Fibroblast of upper back skin (primary cell): Measurements from ENCODE around the gene EIF4A3.

ENCODE experiments used
- DNase-seq: peaks from one replicate; pipeline ENCODE4 v3.0.0-alpha.2; 2013

EIF4A3 gene

DNA sequence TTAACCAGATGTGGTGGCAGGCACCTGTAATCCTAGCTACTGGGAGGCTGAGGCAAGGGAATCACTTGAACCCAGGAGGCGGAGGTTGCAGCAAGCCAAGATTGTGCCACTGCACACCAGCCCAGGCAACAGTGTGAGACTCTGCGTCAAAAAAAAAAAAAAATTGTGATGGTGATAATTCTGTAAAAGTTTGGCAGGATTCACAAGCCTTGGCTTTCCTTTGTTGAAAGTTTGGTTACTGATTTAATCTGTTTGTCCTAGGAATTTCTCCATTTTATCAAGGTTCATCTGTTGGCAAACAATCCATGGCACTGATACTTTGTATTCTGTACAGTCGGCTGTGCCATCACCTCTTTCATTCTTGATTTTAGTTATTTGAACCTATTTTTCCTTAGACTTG, 15.9 kb downstream of the EIF4A3 start:
- no peak for DNase-seq

DNA sequence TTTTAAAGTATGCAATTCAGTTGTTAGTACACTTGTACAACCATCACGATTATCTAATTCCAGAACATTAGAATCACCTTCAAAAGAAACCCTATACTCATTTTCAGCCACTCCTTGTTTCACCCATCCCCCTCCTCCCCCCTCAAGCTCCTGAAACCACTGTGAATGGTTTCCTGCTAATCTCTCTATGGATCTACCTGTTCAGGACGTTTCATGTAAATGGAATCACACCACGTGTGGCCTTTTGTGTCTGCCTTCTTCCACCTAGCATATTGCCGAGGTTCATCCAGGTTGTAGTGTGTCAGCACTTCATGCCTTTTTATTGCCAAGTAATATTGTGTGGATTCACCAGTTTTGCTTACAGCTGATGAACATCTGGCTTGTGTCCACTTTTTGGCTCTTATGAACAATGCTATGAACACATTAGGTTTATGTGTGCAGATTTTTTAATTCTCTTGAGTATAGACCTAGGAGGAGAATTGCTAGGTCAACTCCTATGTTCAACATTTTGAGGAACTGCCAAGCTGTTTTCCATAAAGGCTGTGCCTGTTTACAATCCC, 17.8 kb downstream of the EIF4A3 start:
- DNase-seq = no peak

DNA sequence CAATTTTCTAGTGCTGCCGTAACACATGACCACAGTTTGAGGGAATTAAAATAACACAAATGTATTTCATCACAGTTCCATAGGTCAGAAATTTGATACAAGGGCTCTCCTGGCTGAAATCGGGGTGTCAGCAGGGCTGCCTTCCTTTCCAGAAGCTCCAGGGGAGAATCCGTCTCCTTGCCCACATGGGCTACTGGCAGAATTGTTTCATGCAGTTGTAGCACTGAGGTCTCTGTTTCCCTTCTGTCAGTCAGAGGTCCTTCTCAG, 20.5 kb downstream of the EIF4A3 start:
- DNase-seq = no peak

DNA sequence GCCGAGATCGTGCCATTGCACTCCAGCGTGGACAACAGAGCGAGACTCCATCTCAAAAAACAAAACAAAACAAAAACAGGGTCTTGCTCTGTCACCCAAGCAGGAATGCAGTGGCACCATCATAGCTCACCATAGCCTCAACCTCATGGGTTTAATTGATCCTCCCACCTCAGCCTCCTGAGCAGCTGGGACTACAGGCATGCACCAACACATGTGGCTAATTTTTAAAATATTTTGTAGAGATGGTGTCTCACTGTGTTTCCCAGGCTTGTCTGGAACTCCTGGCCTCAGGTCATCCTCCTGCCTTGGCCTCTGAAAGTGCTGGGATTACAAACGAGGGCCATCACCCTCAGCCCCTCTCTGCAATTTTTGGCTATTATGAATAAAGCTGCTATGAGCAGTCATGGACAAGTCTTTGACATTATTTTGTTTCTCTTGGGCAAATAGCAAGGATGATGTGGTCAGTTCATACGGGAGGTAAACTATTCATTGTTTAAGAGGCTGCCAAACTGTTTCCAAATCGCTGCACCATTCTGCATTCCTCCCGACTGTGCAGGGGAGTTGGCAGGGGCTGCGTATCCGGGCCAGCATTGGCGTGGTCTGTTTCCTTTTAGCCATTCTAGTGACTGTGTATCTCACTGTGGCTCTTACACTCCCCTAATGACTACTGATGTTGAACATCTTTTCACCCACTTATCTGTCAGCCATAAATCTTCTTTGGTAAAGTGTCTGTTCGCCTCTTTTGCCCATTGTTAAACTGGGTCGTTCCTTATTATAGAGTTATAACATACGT, 21.1 kb downstream of the EIF4A3 start:
- DNase-seq = peak; percentile 85

- DNase-seq = peak; percentile 45
Observed at GRCh38 chr17:80124351-80124981, 22.5 kb downstream of the EIF4A3 start.

GRCh38 chr17:80123791-80124190, 23.1 kb downstream of the EIF4A3 start:
- peak; percentile 31 for DNase-seq

- DNase-seq = no peak
Observed at GRCh38 chr17:80122926-80123505, 23.9 kb downstream of the EIF4A3 start.

DNA sequence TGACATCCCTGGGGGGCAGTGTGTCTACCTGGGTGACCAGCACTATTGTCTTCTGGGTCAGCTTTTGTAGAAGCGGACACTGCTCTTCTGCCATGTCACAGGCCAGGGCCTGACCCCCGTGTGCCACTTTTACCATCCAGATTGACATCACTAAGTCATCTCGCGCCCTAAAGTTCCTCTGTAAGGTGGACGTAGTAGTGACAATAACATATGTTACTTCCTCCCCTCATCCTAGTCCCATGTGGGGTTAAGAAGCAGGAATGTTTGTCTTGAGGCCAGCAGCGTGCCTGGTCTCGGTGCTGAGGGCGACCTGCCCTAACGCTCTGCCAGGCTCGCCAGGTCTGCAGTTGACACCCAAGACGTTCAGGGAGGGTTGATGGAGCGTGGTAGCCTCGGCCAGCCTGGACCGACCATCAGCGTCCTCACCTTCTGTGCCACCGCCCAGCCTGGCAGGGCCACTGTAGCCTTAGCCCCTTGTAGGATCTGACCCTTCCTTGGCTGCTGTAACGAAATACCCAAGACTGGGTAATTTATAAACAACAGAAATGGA, 24.8 kb downstream of the EIF4A3 start:
- DNase-seq = no peak

- no peak for DNase-seq
Observed at GRCh38 chr17:80119839-80120238, 27.1 kb downstream of the EIF4A3 start.

GRCh38 chr17:80119271-80119791, 27.6 kb downstream of the EIF4A3 start:
- no peak for DNase-seq

DNA sequence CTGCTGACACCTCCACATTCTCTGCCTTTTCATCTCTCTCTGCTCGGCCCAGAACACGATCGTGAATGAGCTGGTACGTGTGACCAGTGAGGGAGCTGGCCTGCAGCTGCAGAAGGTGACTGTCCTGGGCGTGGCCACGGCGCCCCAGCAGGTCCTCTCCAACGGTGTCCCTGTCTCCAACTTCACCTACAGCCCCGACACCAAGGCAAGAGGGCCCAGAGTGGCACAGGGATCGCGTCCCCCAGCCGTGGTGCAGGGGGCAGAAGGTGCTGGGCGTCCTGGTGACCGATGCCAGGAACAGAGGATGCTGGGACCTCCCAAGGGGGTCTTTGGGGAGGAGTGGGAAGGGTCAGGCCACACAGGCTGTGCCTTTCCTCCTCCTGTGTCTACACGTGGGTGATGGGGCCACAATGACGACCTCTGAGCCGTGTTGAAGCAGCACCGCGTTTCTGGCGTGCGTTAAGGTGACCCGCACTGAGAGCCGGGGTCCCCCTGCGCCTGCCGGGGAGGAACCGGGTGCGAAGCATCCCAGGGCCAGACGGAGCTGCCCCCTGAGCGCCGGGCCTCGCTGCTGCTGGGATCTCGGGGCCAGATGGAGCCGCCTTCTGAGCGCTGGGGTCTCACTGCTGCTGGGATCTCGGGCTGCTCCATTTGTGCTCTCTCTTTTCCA, 28.2 kb downstream of the EIF4A3 start:
- DNase-seq = no peak

DNA sequence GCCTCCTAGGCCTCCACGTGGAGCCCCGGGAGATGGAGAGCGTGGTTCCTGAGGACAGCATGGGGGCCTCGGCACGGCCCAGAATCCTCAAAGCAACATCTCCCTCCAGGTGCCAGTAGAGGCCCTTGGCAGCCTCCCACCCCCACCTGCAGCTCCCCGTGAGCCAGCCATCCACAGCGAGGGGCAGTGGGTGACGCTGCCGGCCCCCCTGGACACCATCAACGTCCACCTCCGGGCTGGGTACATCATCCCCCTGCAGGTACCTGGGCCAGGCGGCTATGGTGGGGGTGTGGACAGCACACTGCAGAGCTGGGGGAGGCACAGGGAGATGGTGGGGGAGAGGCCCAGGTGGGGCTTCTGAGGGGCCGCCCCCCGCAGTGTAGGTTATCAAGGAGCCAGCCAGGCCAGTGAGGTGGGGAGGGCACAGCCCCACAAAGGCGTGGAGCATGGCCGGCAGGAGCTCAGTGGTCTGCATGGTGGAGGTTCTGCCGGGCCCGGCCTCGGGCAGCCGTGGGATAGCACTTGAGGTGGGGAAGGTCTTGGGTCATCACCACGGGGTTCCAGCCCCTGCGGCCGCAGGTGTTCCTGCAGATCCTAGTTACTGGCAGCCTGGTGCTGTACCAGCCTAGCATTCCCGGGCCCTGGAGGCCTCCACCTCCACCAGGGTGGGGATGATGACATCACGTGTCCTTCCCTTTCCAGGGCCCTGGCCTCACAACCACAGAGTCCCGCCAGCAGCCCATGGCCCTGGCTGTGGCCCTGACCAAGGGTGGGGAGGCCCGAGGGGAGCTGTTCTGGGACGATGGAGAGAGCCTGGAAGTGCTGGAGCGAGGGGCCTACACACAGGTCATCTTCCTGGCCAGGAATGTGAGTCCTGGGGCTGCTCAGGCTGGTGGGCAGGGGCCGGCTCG, 29.2 kb downstream of the EIF4A3 start:
- DNase-seq = no peak

DNA sequence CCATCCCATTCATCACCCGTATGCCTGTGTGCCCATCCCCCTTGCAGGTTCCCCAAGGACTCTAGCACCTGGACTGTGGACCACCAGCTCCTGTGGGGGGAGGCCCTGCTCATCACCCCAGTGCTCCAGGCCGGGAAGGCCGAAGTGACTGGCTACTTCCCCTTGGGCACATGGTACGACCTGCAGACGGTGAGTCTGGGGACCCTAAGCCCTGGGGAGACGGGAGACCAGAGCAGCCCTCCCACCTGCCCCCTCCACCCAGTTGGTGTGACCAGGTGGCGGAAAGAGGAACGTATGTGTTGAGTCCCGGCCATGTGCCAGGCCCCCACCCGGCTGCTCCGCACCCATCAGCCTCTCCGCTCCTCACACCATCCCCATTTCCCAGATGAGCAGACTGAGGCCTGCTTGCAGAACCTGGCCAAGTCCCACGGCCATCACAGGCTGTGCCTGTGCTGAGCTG, 30.0 kb downstream of the EIF4A3 start:
- no peak for DNase-seq

DNA sequence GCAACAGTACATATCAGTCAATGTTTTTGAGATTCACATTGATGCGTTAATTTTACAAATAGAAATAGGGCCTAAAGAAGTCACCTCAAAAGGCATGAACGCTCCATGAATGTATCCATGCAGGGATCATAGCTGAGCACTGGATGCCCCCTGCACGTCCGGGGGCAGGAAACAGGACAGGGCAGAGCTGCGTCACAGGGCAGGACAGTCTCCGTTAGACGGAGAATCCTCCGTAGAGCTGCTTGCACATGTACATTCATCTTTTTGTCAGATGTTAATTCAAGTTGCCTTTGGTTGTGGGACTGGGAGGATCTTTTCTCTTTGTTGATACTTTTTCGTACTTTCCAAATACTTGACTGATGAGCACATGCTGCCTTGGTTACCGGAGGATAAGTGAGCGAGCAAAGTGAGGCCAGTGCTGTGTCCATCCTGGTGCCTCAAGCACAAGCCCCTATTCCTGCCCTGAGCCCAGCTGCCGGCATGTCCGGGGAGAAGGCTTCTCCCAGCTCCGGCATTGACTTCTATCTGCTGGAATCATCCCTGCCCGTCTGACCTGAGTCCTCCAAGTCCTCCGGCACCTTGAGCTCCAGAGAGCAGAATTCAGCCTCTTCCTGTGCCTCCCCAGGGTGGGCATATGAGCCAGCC, 30.5 kb downstream of the EIF4A3 start:
- no peak for DNase-seq

DNA sequence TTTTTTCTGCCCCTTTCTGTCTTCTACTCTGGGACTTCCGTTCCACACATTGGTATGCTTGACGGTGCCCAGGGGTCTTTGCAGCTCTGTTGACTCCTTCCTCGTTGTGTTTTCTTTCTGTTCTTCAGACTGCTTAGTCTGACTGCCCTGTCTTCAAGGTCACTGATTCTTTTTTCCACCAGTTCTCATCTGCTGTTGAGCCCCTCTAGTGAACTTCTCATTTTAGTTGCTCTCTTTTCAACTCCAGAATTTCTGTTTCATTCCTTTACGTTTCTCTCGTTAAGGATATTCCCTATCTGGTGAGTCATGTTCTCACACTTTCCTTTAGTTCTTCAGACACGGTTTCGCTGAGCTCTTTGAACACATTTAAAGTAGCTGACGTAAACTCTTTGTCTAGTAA, 31.8 kb downstream of the EIF4A3 start:
- no peak for DNase-seq

DNA sequence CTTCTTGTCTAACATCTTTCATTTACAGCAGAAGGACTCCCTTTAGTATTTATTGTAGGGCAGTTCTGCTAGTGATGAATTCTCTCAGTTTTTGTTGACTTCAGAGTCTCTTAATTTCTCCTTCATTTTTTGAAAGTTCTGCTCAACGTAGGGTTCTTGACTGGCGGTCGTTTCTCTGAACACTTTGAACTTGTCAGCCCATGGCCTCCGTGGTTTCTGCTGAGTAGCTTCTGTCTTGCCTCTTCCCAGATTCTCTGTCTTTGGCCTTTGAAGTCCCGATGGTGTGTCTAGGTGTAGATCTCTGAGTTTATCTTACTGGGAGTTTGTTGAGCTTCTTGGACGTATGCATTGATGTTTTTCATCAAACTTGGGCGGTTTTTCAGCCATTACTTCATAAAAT, 32.2 kb downstream of the EIF4A3 start:
- DNase-seq = no peak

- no peak for DNase-seq
Observed at GRCh38 chr17:80113033-80113484, 33.9 kb downstream of the EIF4A3 start.

DNA sequence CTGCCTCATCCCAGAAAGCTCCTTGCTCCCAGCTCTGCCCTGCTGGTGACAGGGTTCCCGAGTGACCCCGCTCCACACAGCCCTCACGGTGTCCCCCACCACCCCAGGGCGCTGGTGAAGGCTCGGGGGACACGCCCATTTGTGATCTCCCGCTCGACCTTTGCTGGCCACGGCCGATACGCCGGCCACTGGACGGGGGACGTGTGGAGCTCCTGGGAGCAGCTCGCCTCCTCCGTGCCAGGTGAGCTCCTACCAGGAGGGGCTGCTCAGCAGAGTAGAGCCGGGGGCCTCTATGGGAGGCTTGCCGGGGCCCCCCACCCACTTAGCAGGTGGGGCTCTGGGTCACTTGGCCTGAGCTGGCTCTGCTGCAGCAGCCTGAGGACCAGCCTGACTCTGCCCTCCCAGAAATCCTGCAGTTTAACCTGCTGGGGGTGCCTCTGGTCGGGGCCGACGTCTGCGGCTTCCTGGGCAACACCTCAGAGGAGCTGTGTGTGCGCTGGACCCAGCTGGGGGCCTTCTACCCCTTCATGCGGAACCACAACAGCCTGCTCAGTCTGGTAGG, 34.4 kb downstream of the EIF4A3 start:
- no peak for DNase-seq

DNA sequence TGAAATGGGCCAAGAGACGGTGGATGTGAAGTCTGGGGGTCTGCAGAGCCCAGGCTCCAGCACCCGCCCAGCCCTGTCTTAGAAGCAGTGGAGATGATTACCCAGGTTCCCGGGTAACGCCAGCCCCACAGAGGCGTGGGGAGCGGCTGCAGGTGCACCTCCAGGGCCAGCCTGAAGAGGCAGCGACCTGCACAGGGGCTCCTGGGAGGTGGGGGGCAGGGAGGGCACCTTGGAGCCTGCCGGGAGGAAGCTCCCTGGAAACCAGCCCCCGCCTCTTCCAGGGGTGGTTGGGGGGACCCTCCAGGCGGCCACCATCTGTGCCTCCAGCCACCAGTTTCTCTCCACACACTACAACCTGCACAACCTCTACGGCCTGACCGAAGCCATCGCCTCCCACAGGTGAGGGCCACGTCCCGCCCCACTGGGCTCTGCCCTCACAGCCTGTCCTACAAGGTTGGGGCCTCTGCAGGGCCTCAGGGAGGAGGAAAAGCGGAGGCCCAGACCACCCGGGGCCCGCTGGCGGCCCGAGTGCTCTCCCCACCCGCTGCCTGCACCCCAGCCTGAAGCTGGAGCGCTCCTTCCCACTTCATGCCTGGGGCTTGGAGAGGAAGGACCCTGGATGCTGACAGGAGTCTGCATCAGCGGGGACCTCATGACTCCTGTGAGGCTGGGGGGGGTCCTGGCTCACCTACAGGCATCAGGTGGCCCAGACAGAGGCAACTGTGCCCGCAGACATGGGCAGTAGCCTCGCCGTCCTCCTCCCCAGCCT, 35.0 kb downstream of the EIF4A3 start:
- DNase-seq = no peak
